GM23338 (cell line): Measurements from ENCODE around the gene ZNF627.

Source experiments
- CREB1 ChIP-seq: fragments of 250-450 bp; sonication (Bioruptor Pico); IDR thresholded peaks from 2 replicates; pipeline ENCODE4 v1.5.0; 2020; ENCODE audit warnings: low read depth, mild to moderate bottlenecking, moderate library complexity
- CTCF ChIP-seq, 2 experiments: fragments of 200-600 bp in 1 of 2; sonication (generic) in 1 of 2; conservative IDR thresholded peaks; 2 replicates each; pipeline versions ENCODE4 v1.5.1 to v1.6.1; 2016 to 2017; ENCODE audit warnings: antibody characterized with exemption in 2 of 2, low read depth in 2 of 2, mild to moderate bottlenecking in 2 of 2, moderate library complexity in 1 of 2
- EZH2 ChIP-seq: fragments of 200-600 bp; sonication (generic); IDR thresholded peaks from one replicate; pipeline ENCODE4 v1.8.0; 2017; ENCODE audit warnings: antibody characterized with exemption, mild to moderate bottlenecking, low read depth; ENCODE audit not compliant: unreplicated experiment
- NANOG ChIP-seq: IDR thresholded peaks from 2 replicates; pipeline ENCODE4 v1.6.1; 2016; ENCODE audit warnings: antibody characterized with exemption, borderline replicate concordance
- REST ChIP-seq: IDR thresholded peaks from one replicate; pipeline ENCODE4 v1.6.1; 2018; ENCODE audit warnings: antibody characterized with exemption; ENCODE audit not compliant: unreplicated experiment
- ZNF331 ChIP-seq: fragments of 250-450 bp; sonication (Bioruptor Pico); IDR thresholded peaks from 2 replicates; pipeline ENCODE4 v1.5.0; 2020; ENCODE audit warnings: low read depth, mild to moderate bottlenecking, moderate library complexity

- TF ChIP-seq CTCF (conservative IDR thresholded peaks at IDR 0.05; ENCODE audit: low read depth in 2 of 2) = peak; percentile 64 to 83
- no peak for TF ChIP-seq ZNF331 (CRISPR knock-in tag)
- TF ChIP-seq REST = no peak
- TF ChIP-seq NANOG = no peak
- no peak for TF ChIP-seq CREB1 (CRISPR knock-in tag)
- no peak for TF ChIP-seq EZH2
Observed at GRCh38 chr19:11551603-11552235, 45.6 kb upstream of the ZNF627 start.
